WTC11 (cell line): Measurements from ENCODE around the gene SLC6A18. TPM values are rescaled to one million over a fixed set of nuclear protein-coding genes. Genes with fewer than 3 reads are reported as not detected.

Source experiments
- ATAC-seq: fragments of 200-7000 bp; cut with Tn5 transposase; 2 replicates; pipeline ENCODE4 v1.10.0; 2021; ENCODE audit warnings: mild to moderate bottlenecking, moderate library complexity
- CTCF ChIA-PET: fragments of 300-600 bp; sonication (Branson Sonifier 250); formaldehyde crosslinking; loops from one replicate; lab custom pipeline; 2021; ENCODE audit warnings: antibody characterized with exemption; lab: Charles Lee
- POLR2A ChIA-PET: fragments of 350-600 bp; sonication (Branson Sonifier 250); formaldehyde crosslinking; loops from one replicate; lab custom pipeline; 2021; ENCODE audit warnings: antibody characterized with exemption; lab: Charles Lee
- DNase-seq: peaks from one replicate; pipeline ENCODE4 v3.0.0; 2021; ENCODE audit warnings: low spot score
- H3K27ac Mint-ChIP-seq: 2 replicates; pipeline ENCODE4 v1.8.0; 2021; ENCODE audit warnings: mixed read lengths
- H3K27me3 Mint-ChIP-seq: 2 replicates; pipeline ENCODE4 v1.8.0; 2021; ENCODE audit warnings: low read depth, mild to moderate bottlenecking, moderate library complexity, mixed read lengths
- H3K36me3 Mint-ChIP-seq: 2 replicates; pipeline ENCODE4 v1.8.0; 2021; ENCODE audit warnings: mixed read lengths
- H3K4me1 Mint-ChIP-seq: 2 replicates; pipeline ENCODE4 v1.8.0; 2022; ENCODE audit warnings: mixed read lengths
- H3K4me3 Mint-ChIP-seq: 2 replicates; pipeline ENCODE4 v1.8.0; 2021; ENCODE audit warnings: mild to moderate bottlenecking, moderate library complexity, mixed read lengths
- H3K9me3 Mint-ChIP-seq: 2 replicates; pipeline ENCODE4 v1.8.0; 2021; ENCODE audit warnings: mixed read lengths
- ARID4B ChIP-seq: sonication (generic); formaldehyde crosslinking; IDR thresholded peaks from 2 replicates; pipeline ENCODE4 v1.8.0; 2023; ENCODE audit warnings: missing genetic modification reagents, mild to moderate bottlenecking, borderline replicate concordance
- ATF2 ChIP-seq: sonication (generic); formaldehyde crosslinking; IDR thresholded peaks from 2 replicates; pipeline ENCODE4 v1.8.1; 2022; ENCODE audit warnings: low read depth, missing genetic modification reagents, borderline replicate concordance
- E2F1 ChIP-seq: sonication (generic); formaldehyde crosslinking; IDR thresholded peaks from 2 replicates; pipeline ENCODE4 v1.8.0; 2022; ENCODE audit warnings: mild to moderate bottlenecking, missing genetic modification reagents
- ELF4 ChIP-seq: sonication (generic); formaldehyde crosslinking; IDR thresholded peaks from 2 replicates; pipeline ENCODE4 v1.8.1; 2022; ENCODE audit warnings: low read depth, mild to moderate bottlenecking, moderate library complexity, missing genetic modification reagents
- ESRRA ChIP-seq: sonication (generic); formaldehyde crosslinking; IDR thresholded peaks from 2 replicates; pipeline ENCODE4 v1.8.1; 2022; ENCODE audit warnings: mild to moderate bottlenecking, missing genetic modification reagents, borderline replicate concordance
- MYBL2 ChIP-seq: sonication (generic); formaldehyde crosslinking; IDR thresholded peaks from 2 replicates; pipeline ENCODE4 v1.8.1; 2023; ENCODE audit warnings: mild to moderate bottlenecking, moderate library complexity, missing genetic modification reagents
- NR2C2 ChIP-seq: sonication (generic); formaldehyde crosslinking; IDR thresholded peaks from 2 replicates; pipeline ENCODE4 v1.8.0; 2022; ENCODE audit warnings: mild to moderate bottlenecking, missing genetic modification reagents
- PREB ChIP-seq: sonication (generic); formaldehyde crosslinking; IDR thresholded peaks from 2 replicates; pipeline ENCODE4 v1.8.1; 2022; ENCODE audit warnings: mild to moderate bottlenecking, missing genetic modification reagents, moderate library complexity, borderline replicate concordance
- SP1 ChIP-seq: sonication (generic); formaldehyde crosslinking; conservative IDR thresholded peaks from 2 replicates; pipeline ENCODE4 v1.8.1; 2022; ENCODE audit warnings: missing genetic modification reagents
- TP53 ChIP-seq: sonication (generic); formaldehyde crosslinking; IDR thresholded peaks from 2 replicates; pipeline ENCODE4 v1.8.1; 2023; ENCODE audit warnings: mild to moderate bottlenecking, missing genetic modification reagents
- ZNF532 ChIP-seq: fragments of 250-450 bp; sonication (Bioruptor Pico); IDR thresholded peaks from 2 replicates; pipeline ENCODE4 v1.9.0; 2021; ENCODE audit warnings: mild to moderate bottlenecking, borderline replicate concordance
- total RNA-seq: library from RNA; stranded (reverse); gene quantifications from 3 replicates; pipeline ENCODE4 v1.2.3, GENCODE V29; 2021

The SLC6A18 gene
- total RNA-seq, 1 experiment from 2014 or later: not detected

- DNase-seq (no peak), ATAC-seq (no peak)
- CTCF ChIA-PET: interaction anchor here (1.7 kb wide), 1 partner anchor 14 kb away, joined by 5 read pairs; no protein-coding TSS in a partner anchor
- Mint-ChIP-seq H3K4me3 (no peak overlapping the region), H3K9me3 (peaks cover 20% of the 10 kb centered on the region), H3K27ac (no peak overlapping the region), H3K36me3 (no peaks in the 10 kb centered on the region), H3K4me1 (no peaks in the 10 kb centered on the region), H3K27me3 (no peaks in the 10 kb centered on the region; the same call in 1 of the 2 replicates)
- TF ChIP-seq ZNF532 (CRISPR knock-in tag): no peak
- no peak for TF ChIP-seq PREB (CRISPR knock-in tag)
- no peak for TF ChIP-seq TP53 (CRISPR knock-in tag)
- no peak for TF ChIP-seq ATF2
- no peak for TF ChIP-seq SP1 (CRISPR knock-in tag)
- TF ChIP-seq NR2C2: no peak
- no peak for TF ChIP-seq E2F1 (CRISPR knock-in tag)
- TF ChIP-seq ESRRA (CRISPR knock-in tag): no peak
- TF ChIP-seq ELF4 (CRISPR knock-in tag): no peak
- TF ChIP-seq MYBL2 (CRISPR knock-in tag): no peak
- no peak for TF ChIP-seq ARID4B
- POLR2A ChIA-PET: no interaction called here
Observed at GRCh38 chr5:1218351-1219080, 6.7 kb upstream of the SLC6A18 start.
